ENCODE measurements around the gene PPM1H.

DNA sequence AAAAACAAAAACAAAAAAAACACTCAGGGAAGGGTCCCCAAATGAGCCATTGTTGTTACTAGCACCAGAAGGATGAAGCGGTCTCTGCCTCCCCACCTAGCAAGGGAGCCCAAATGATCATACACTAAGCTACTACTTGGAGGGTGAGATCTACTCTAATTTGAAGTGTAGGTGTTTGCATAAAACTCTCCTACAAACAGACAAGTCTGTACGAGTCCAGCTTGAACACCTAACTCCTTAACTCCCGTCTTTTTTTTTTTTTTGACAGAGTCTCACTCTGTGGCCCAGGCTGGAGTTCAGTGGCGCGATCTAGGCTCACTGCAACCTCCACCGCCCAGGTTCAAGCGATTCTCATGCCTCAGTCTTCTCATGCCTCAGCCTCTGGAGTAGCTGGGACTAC, 132.6 kb downstream of the PPM1H start:
- TF ChIP-seq ZNF112 (tag by site-specific recombination; IDR thresholded peaks at IDR 0.05) (no peak), ZBTB1 (tag by site-specific recombination; IDR thresholded peaks at IDR 0.05) (no peak), ZBTB7A (tag by site-specific recombination; IDR thresholded peaks at IDR 0.05; ENCODE audit: low read depth) (no peak)
- TF ChIP-seq, protein P1, sequence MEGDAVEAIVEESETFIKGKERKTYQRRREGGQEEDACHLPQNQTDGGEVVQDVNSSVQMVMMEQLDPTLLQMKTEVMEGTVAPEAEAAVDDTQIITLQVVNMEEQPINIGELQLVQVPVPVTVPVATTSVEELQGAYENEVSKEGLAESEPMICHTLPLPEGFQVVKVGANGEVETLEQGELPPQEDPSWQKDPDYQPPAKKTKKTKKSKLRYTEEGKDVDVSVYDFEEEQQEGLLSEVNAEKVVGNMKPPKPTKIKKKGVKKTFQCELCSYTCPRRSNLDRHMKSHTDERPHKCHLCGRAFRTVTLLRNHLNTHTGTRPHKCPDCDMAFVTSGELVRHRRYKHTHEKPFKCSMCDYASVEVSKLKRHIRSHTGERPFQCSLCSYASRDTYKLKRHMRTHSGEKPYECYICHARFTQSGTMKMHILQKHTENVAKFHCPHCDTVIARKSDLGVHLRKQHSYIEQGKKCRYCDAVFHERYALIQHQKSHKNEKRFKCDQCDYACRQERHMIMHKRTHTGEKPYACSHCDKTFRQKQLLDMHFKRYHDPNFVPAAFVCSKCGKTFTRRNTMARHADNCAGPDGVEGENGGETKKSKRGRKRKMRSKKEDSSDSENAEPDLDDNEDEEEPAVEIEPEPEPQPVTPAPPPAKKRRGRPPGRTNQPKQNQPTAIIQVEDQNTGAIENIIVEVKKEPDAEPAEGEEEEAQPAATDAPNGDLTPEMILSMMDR (tag by site-specific recombination; IDR thresholded peaks at IDR 0.05), result no peak
- TF ChIP-seq, protein P2, sequence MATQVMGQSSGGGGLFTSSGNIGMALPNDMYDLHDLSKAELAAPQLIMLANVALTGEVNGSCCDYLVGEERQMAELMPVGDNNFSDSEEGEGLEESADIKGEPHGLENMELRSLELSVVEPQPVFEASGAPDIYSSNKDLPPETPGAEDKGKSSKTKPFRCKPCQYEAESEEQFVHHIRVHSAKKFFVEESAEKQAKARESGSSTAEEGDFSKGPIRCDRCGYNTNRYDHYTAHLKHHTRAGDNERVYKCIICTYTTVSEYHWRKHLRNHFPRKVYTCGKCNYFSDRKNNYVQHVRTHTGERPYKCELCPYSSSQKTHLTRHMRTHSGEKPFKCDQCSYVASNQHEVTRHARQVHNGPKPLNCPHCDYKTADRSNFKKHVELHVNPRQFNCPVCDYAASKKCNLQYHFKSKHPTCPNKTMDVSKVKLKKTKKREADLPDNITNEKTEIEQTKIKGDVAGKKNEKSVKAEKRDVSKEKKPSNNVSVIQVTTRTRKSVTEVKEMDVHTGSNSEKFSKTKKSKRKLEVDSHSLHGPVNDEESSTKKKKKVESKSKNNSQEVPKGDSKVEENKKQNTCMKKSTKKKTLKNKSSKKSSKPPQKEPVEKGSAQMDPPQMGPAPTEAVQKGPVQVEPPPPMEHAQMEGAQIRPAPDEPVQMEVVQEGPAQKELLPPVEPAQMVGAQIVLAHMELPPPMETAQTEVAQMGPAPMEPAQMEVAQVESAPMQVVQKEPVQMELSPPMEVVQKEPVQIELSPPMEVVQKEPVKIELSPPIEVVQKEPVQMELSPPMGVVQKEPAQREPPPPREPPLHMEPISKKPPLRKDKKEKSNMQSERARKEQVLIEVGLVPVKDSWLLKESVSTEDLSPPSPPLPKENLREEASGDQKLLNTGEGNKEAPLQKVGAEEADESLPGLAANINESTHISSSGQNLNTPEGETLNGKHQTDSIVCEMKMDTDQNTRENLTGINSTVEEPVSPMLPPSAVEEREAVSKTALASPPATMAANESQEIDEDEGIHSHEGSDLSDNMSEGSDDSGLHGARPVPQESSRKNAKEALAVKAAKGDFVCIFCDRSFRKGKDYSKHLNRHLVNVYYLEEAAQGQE (tag by site-specific recombination; IDR thresholded peaks at IDR 0.05), result no peak
- TF ChIP-seq, protein P3, sequence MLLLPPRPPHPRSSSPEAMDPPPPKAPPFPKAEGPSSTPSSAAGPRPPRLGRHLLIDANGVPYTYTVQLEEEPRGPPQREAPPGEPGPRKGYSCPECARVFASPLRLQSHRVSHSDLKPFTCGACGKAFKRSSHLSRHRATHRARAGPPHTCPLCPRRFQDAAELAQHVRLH (tag by site-specific recombination; IDR thresholded peaks at IDR 0.05), result no peak
